ENCODE measurements around the gene SH2D7.

SH2D7 gene

GRCh38 chr15:78055919-78056713, 36.2 kb upstream of the SH2D7 start:
- peak overlapping the region; percentile 39 for H3K4me3 Mint-ChIP-seq
- peaks cover 82% of the 10 kb centered on the region for H3K4me1 Mint-ChIP-seq
- peaks cover 20% of the 10 kb centered on the region for H3K36me3 Mint-ChIP-seq
- H3K27ac Mint-ChIP-seq: peak overlapping the region; percentile 70
- ATAC-seq: peak; percentile 42
- H3K9me3 Mint-ChIP-seq: no peaks in the 10 kb centered on the region
- no peak for DNase-seq (ENCODE audit: low spot score in 2 of 2)

GRCh38 chr15:78056714-78057269, 35.6 kb upstream of the SH2D7 start:
- DNase-seq (ENCODE audit: low spot score in 2 of 2): no peak
- Mint-ChIP-seq H3K4me3 (peak overlapping the region; percentile 39), H3K4me1 (peaks cover 76% of the 10 kb centered on the region), H3K9me3 (no peaks in the 10 kb centered on the region), H3K27ac (peak overlapping the region; percentile 70), H3K36me3 (peaks cover 20% of the 10 kb centered on the region)
- ATAC-seq: no peak

GRCh38 chr15:78057803-78058202, 34.6 kb upstream of the SH2D7 start:
- H3K27ac Mint-ChIP-seq: peak overlapping the region; percentile 70
- no peak overlapping the region for H3K4me3 Mint-ChIP-seq
- DNase-seq (ENCODE audit: low spot score in 2 of 2): no peak
- H3K9me3 Mint-ChIP-seq: no peaks in the 10 kb centered on the region
- peaks cover 13% of the 10 kb centered on the region for H3K36me3 Mint-ChIP-seq
- ATAC-seq: no peak
- H3K4me1 Mint-ChIP-seq: peaks cover 71% of the 10 kb centered on the region

DNA sequence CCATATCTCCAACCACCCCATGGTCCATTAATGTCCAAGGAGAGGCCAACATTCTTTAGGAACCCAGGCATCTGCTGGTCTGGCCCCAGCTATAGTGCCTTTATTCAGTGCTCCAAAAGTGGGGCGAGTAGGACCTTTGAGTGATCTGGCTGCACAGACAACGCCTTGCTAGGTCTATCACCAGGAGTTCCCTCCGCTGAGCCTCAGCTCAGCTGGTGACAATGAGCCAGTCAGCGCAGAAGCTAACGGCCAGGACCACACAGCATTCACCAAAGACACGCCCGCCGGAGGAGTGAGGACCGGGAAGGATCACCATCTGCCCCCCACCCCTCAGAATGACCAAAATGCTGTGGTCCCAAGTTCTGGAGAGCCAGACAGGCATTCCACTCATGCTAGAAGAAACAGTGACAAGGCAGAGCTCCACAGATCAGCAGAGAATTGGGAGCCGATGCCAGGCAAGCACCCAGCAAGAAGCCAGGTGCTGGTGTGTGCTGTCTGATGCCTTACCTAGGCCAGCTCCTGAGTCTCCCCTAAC, 33.9 kb upstream of the SH2D7 start:
- peaks cover 64% of the 10 kb centered on the region for H3K4me1 Mint-ChIP-seq
- DNase-seq (ENCODE audit: low spot score in 2 of 2) (no peak), ATAC-seq (no peak)
- no peak overlapping the region for H3K4me3 Mint-ChIP-seq
- peaks cover 7% of the 10 kb centered on the region for H3K36me3 Mint-ChIP-seq
- H3K27ac Mint-ChIP-seq: peak overlapping the region; percentile 76
- no peaks in the 10 kb centered on the region for H3K9me3 Mint-ChIP-seq

DNA sequence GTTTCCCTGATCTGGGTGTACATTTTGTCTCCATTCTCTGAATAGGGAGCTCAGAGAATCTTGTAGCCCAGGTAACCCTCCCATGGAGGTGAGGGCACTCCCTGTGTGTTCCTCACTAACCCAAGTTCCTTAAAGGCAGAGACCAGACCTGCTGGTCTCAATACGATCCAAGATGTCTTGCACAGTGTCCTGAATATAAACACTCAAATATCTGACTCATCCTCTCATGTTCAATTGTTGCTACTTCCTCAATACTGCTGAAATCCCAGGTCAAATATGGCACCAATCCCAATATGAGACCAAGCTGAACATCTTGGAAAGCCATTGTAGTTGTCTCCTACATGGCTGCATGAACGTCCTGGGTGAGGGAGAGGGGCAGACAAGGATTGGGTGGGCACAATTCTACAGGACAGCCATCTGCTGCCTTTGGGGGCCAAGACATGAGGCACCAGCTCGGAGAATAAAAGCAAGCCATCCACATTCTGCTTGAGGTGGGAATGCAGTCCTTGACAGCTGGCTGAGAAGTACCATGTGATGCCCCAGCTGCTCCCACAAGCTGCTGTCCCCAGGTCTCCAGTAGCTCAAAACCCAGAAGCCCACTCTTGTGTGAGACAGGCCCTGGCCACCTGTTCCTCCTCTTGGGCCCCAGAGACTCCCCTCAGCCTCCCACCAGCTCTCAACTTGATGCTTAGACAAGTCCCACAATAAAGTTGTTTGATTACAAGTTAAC, 33.1 kb upstream of the SH2D7 start:
- no peak for DNase-seq (ENCODE audit: low spot score in 2 of 2)
- H3K9me3 Mint-ChIP-seq: no peaks in the 10 kb centered on the region
- no peak for ATAC-seq
- H3K27ac Mint-ChIP-seq: peak overlapping the region; percentile 76
- peaks cover 57% of the 10 kb centered on the region for H3K4me1 Mint-ChIP-seq
- no peaks in the 10 kb centered on the region for H3K36me3 Mint-ChIP-seq
- H3K4me3 Mint-ChIP-seq: no peak overlapping the region

DNA sequence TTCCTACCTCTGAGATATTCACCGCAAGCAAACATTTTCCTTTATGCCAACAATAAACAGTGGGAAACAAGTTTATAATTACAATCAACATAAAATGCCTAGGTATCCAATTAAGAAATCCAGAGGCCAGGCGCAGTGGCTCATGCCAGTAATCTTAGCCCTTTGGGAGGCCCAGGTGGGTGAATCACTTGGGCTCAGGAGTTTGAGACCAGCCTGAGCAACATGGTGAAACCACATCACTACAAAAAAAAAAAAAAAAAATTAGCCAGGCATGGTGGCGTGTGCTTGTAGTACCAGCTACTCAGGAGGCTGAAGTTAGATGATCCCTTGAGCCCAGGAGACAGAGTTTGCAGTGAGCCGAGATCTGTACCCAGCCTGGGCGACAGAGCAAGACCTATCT, 32.1 kb upstream of the SH2D7 start:
- peak; percentile 56 for ATAC-seq
- Mint-ChIP-seq H3K4me3 (no peak overlapping the region), H3K4me1 (peaks cover 51% of the 10 kb centered on the region), H3K27ac (peak overlapping the region; percentile 76), H3K9me3 (no peaks in the 10 kb centered on the region), H3K36me3 (no peaks in the 10 kb centered on the region)
- DNase-seq (ENCODE audit: low spot score in 2 of 2): no peak

- Mint-ChIP-seq H3K4me3 (peak overlapping the region; percentile 69), H3K4me1 (peaks cover 33% of the 10 kb centered on the region), H3K9me3 (no peaks in the 10 kb centered on the region), H3K36me3 (no peaks in the 10 kb centered on the region), H3K27ac (peak overlapping the region; percentile 63)
- peak in 1 of 2 donors; percentile 63 for DNase-seq (ENCODE audit: low spot score in 2 of 2)
- peak; percentile 72 for ATAC-seq
These were observed 30.4 kb upstream of the SH2D7 start for GRCh38 chr15:78061963-78062427.

DNA sequence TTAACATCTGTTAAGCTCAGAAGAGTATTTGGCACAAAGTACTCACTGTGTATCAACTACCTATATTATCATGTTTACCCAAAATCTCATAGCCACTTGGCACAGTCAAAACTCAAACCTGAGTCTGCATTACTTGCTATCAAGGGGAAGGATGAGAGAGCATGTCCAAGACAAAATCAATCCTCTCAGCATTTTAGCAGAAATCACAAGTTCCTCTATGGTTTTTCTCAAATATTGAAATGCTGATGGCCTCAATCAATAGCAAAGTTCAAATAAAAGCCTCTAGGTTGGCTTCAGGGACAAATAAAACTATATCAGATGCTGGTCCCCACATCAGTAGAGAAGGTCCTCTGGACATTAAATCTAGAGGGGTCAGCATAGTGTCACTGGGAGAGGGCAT, 29.1 kb upstream of the SH2D7 start:
- ATAC-seq: no peak
- no peaks in the 10 kb centered on the region for H3K9me3 Mint-ChIP-seq
- H3K27ac Mint-ChIP-seq: peak overlapping the region; percentile 0
- no peaks in the 10 kb centered on the region for H3K36me3 Mint-ChIP-seq
- H3K4me1 Mint-ChIP-seq: peaks cover 29% of the 10 kb centered on the region
- peak overlapping the region; percentile 69 for H3K4me3 Mint-ChIP-seq
- no peak for DNase-seq (ENCODE audit: low spot score in 2 of 2)

DNA sequence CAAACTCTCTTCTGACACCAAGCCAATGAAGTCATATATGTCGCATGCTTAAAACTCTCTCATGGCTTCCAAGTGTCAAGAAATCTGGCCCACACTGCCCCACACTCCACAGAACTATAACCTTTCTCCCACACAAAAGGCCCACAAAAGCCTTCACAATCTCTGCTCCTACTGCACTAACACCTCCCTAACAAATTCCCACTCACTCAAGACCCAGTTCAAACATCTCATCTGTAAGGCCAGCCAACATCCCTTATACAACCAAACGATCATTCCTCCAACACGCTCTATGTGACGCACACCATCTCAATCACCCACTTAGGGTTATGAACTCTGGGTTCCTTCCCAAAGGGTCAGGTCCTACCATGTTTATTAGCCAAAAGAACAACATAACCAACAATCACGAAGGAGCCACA, 28.4 kb upstream of the SH2D7 start:
- H3K4me3 Mint-ChIP-seq: no peak overlapping the region

DNA sequence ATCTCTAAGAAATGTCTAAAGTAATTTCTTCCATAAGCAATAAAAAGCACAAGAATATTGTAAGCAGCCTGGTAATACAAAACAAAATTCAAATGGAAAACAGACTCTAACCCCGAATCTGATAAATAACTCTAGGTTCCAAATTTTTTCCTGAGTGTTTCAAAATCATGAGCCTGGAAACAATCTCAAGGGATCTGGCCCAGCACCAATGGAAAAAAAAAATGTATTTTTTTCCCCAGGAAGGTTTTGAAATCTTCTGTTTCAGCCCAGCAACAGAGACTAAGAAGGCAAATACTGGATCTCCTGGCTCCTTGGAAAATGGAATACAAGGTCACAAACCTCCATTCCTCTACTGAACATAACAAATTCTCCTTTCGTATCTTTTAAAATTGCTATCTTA, 27.8 kb upstream of the SH2D7 start:
- DNase-seq (ENCODE audit: low spot score in 2 of 2) (no peak), ATAC-seq (no peak)
- Mint-ChIP-seq H3K36me3 (no peaks in the 10 kb centered on the region), H3K27ac (no peak overlapping the region), H3K9me3 (no peaks in the 10 kb centered on the region), H3K4me3 (no peak overlapping the region), H3K4me1 (peaks cover 16% of the 10 kb centered on the region)

More for the DNA sequence above, 28.4 kb upstream of the SH2D7 start:
- H3K36me3 Mint-ChIP-seq: no peaks in the 10 kb centered on the region
- no peaks in the 10 kb centered on the region for H3K9me3 Mint-ChIP-seq
- no peak for ATAC-seq
- H3K27ac Mint-ChIP-seq: no peak overlapping the region
- H3K4me1 Mint-ChIP-seq: peaks cover 21% of the 10 kb centered on the region
- no peak for DNase-seq (ENCODE audit: low spot score in 2 of 2)

DNA sequence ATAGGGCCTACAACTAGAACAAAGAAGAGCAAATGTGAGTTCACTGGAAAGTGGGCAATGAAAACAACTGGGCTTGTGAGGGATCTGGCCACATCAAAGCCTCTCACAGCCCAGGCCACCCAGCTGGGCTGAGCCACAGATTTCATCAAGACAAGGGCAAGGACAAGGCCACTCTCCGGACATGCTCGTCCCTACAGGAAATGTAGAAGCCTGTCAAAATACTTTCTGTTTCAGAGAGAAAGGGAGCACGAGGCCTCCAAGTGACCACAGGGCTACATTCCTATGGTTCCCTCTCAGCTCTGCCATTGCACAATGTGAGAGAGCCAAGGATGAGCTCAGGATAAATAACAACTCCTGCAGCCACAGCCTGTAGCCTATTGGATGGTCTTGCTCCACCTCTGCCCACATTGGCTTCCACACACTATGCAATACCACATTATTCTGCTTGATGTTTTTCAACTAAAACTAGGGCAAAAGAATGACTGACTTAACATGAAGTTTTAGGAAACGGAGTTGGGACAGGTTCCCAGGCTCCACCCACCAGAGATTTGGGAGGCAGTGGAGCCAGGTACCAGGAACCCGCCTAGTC, 27.0 kb upstream of the SH2D7 start:
- no peak overlapping the region for H3K4me3 Mint-ChIP-seq
- H3K27ac Mint-ChIP-seq: no peak overlapping the region
- peaks cover 7% of the 10 kb centered on the region for H3K4me1 Mint-ChIP-seq

DNA sequence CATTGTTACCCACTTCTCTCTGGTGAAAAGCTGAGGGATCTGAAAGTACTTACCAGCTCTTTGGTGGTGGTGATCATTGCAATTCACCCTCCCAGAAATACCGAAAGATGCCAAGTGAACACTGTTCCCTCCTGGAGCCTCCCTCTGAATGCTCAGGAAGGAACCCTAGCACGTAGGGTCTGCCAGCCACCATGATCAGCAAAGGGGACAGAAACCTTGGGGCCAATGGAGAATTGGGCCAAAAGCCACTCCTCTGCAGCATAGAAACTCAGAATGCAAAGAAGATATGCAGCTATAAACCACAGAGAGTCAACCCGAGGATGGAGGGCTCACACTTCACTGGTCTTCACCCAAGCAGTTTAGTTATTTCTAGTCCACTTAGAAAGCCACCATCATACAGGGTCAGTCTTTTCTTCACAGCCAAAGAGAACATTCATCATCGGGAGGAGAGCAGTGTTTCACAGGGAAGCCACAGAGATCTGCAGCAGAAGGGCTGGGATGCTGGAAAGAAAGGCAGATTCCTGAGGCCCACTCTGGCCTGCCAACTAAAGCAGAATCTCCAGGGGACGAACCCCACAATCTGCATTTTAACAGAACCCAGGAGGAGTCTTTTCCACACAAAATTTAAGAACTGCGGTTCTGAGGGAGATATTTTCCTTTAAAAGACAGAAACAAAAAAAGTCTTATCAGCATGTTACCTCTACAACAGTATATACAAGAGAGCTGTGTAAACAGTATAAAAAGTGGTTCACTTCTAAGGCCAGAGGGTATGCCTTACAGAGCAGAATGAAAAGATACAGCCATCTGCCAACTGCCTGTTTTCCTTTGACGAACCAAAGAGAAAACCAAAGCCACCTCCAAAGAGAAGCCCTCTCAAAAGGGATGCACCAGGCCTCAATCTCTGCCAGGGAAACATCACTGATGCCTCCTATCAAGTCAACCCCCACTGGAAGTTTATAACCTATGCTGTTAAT, 26.1 kb upstream of the SH2D7 start:
- Mint-ChIP-seq H3K36me3 (peaks cover 6% of the 10 kb centered on the region), H3K9me3 (no peaks in the 10 kb centered on the region), H3K4me1 (peaks cover 7% of the 10 kb centered on the region), H3K27ac (no peak overlapping the region), H3K4me3 (no peak overlapping the region)
- ATAC-seq (peak; percentile 66), DNase-seq (ENCODE audit: low spot score in 2 of 2) (peak in 1 of 2 donors; percentile 62)

More for the DNA sequence above, 27.0 kb upstream of the SH2D7 start:
- Mint-ChIP-seq H3K9me3 (no peaks in the 10 kb centered on the region), H3K36me3 (peaks cover 6% of the 10 kb centered on the region)
- no peak for DNase-seq (ENCODE audit: low spot score in 2 of 2)
- ATAC-seq: no peak

DNA sequence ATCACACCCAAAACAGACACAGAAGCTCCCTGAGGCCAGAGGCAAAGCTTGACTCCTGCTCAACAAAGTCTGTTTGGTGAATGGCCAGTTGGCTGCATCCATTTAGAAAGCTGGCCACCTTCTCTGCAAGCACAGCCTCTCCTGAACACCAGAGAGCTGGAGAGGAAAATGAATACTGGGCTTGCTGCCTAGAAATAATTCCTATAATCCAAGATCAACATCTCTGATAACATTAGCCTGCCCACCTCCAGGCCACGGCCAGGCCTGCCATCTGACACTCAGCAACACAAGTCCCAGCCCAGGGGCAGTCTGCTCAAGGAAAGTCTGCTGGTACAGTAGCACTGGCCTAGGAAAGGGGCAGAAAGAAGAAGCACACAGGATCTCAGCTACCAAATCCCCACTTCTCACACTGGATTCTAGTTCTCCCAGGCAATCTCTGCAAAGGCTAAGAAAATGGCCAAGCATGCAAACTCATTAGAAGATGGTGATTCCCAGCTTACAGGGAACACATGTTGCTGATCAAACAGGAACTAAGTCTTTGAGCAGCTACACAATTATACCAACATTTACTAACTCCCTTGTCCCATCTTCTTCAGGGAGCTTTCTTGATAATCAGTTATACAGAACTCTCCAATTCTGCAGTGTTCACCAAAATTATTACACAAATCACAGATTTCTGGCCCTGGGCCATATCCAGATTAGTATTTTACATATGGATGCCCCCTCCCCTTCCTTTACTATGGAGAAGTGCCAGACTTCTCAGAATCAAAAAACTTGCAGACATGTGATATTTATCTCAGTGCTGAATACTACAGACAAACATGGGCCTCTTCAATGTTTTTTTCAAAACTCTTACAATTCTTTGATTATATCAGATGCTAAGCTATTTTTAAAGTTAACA, 24.8 kb upstream of the SH2D7 start:
- peaks cover 14% of the 10 kb centered on the region for H3K4me1 Mint-ChIP-seq
- H3K27ac Mint-ChIP-seq: no peak overlapping the region
- ATAC-seq (no peak), DNase-seq (ENCODE audit: low spot score in 2 of 2) (no peak)
- peaks cover 6% of the 10 kb centered on the region for H3K36me3 Mint-ChIP-seq
- no peaks in the 10 kb centered on the region for H3K9me3 Mint-ChIP-seq
- H3K4me3 Mint-ChIP-seq: no peak overlapping the region
